Gastrocnemius medialis (tissue), 4 donors: ENCODE results near the gene MGMT. TPM values are rescaled to one million over a fixed set of nuclear protein-coding genes. Genes with fewer than 3 reads are reported as not detected.

Experiments used
- ATAC-seq, 2 donors: fragments of 150-250 bp; one replicate each; pipeline ENCODE4 v1.9.1; 2016
- DNase-seq, 2 donors: peaks; one replicate each; pipeline ENCODE4 v3.0.0-alpha.2; 2019
- H3K27ac ChIP-seq, 4 donors: fragments of 200-600 bp; sonication (generic); 1 replicate in 1 of 4; 2 replicates in 3 of 4; pipeline ENCODE4 v1.5.1; 2016 to 2018; ENCODE audit warnings: mild to moderate bottlenecking in 2 of 4, moderate library complexity in 1 of 4
- H3K27me3 ChIP-seq, 3 donors: fragments of 200-600 bp; sonication (generic) in 2 of 3; 1 replicate in 1 of 3; 2 replicates in 2 of 3; pipeline versions ENCODE4 v1.5.1 to v1.6.0; 2016 to 2019; ENCODE audit warnings: mild to moderate bottlenecking in 1 of 3, moderate library complexity in 1 of 3
- H3K36me3 ChIP-seq, 2 donors: fragments of 200-600 bp; sonication (generic) in 1 of 2; one replicate each; pipeline ENCODE4 v1.5.1; 2017 to 2018
- H3K4me1 ChIP-seq, 2 donors: fragments of 200-600 bp; sonication (generic) in 1 of 2; one replicate each; pipeline ENCODE4 v1.5.1; 2016 to 2017; ENCODE audit warnings: mild to moderate bottlenecking in 2 of 2
- H3K4me3 ChIP-seq, 4 donors: fragments of 200-600 bp; sonication (generic) in 3 of 4; 1 replicate in 1 of 4; 2 replicates in 3 of 4; pipeline ENCODE4 v1.5.1; 2016 to 2019; ENCODE audit warnings: mild to moderate bottlenecking in 2 of 4
- H3K9me3 ChIP-seq, 3 donors: fragments of 200-600 bp; sonication (generic) in 2 of 3; 1 replicate in 1 of 3; 2 replicates in 2 of 3; pipeline ENCODE4 v1.5.1; 2016 to 2019
- POLR2A ChIP-seq, 2 donors: fragments of 450-650 bp; IDR thresholded peaks; one replicate each; pipeline ENCODE4 v1.6.1; 2017; ENCODE audit warnings: antibody characterized with exemption in 2 of 2, mild to moderate bottlenecking in 2 of 2, moderate library complexity in 2 of 2
- in situ Hi-C, 4 donors: fragments of 200-750 bp; cut with MboI; loops; one replicate each; pipeline versions ENCODE4 v1.15.0 to v1.8.0; 2017; ENCODE audit warnings: low sequenced_read_pairs in 4 of 4
- intact Hi-C: fragments of 100-400 bp; cut with DNase I; formaldehyde crosslinking; loops from one replicate; pipeline ENCODE4 v1.15.1; 2023; ENCODE audit warnings: low total_unique reads
- total RNA-seq, 4 donors: library from RNA; depleted of rRNA; stranded (reverse); fragments of >200 nt; gene quantifications; one replicate each; pipeline versions ENCODE4 v1.1.0 to v1.2.3, GENCODE V29; 2016
- TF ChIP-seq, protein P1 (sequence below), 5 experiments: fragments of 450-650 bp in 3 of 5; fragments of 200-600 bp in 2 of 5; sonication (generic) in 2 of 5; IDR thresholded peaks in 4 of 5; conservative IDR thresholded peaks in 1 of 5; 1 replicate in 4 of 5; 2 replicates in 1 of 5; pipeline ENCODE4 v1.5.1; 2016 to 2019; ENCODE audit warnings: antibody characterized with exemption in 5 of 5, mild to moderate bottlenecking in 3 of 5, moderate library complexity in 3 of 5

MGMT gene
- total RNA-seq, 4 donors from 2014 or later, result 8.9 to 20.7 (median 17.1) TPM

GRCh38 chr10:129438024-129438423 lies 29.0 kb upstream of the MGMT start:
- Histone ChIP-seq H3K27ac (no peak overlapping the region), H3K4me3 (no peak overlapping the region), H3K36me3 (no peaks in the 10 kb centered on the region), H3K4me1 (no peaks in the 10 kb centered on the region), H3K27me3 (no peaks in the 10 kb centered on the region), H3K9me3 (no peaks in the 10 kb centered on the region)
- ATAC-seq, result no peak
- no peak for DNase-seq
- TF ChIP-seq, protein P1, sequence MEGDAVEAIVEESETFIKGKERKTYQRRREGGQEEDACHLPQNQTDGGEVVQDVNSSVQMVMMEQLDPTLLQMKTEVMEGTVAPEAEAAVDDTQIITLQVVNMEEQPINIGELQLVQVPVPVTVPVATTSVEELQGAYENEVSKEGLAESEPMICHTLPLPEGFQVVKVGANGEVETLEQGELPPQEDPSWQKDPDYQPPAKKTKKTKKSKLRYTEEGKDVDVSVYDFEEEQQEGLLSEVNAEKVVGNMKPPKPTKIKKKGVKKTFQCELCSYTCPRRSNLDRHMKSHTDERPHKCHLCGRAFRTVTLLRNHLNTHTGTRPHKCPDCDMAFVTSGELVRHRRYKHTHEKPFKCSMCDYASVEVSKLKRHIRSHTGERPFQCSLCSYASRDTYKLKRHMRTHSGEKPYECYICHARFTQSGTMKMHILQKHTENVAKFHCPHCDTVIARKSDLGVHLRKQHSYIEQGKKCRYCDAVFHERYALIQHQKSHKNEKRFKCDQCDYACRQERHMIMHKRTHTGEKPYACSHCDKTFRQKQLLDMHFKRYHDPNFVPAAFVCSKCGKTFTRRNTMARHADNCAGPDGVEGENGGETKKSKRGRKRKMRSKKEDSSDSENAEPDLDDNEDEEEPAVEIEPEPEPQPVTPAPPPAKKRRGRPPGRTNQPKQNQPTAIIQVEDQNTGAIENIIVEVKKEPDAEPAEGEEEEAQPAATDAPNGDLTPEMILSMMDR (IDR thresholded peaks at IDR 0.05 in 4 of 5, conservative IDR thresholded peaks at IDR 0.05 in 1 of 5), result no peak
- no peak for TF ChIP-seq POLR2A (IDR thresholded peaks at IDR 0.05)
- intact Hi-C loops, result no loop called here
- in situ Hi-C loops, result no loop called here

DNA sequence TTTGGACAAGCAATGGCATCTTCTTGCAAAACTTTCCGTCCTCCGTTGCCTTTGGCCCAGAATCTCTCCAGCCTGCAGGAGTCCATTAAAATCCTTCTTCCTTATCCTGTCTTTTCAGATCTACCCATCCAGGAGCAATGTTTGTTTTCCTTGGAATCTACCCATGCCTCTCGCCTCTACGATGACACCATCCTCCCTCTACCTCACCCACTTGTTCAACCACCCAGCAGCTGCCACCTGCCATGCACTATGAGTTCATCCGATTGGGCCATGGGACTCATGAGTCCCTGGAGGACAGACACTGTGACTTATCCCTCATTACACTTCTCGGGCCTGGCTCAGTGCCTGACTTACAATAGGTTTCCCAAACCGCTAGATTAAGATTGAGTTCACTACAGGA lies 26.8 kb upstream of the MGMT start:
- intact Hi-C loops, result no loop called here

DNA sequence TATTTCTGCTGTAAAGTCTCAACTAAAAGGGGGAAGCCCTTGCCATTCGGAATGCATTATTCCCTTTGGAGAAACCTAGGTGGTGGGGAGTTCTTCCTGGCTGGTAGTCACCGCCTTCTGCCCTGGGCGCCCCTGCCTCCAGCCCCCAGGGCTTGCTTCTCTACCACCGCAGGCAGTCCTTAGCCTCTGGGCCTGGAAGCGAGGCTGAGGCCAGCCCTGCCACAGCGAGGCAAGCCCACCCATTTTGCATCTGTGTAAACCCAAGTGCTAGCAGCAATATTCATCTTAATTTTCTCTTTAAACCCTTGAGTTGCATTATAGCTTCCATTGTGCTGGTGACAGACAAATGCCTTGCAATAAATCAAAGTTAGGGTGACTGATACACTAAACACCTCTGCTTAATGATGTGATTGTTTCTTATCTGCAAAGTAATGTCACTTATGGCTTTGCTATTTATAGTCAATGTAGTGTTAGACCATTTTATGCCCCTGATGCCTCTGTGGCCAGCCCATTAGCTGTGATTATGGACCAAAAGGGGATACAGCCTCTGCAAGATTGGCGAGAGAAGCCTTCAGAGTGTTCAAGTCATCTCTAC lies 26.2 kb upstream of the MGMT start:
- H3K4me3 ChIP-seq, result no peak overlapping the region
- no peak overlapping the region for H3K27ac ChIP-seq
- no peaks in the 10 kb centered on the region for H3K9me3 ChIP-seq
- in situ Hi-C loops (no loop called here), intact Hi-C loops (no loop called here)
- ATAC-seq (no peak), DNase-seq (no peak)
- H3K36me3 ChIP-seq, result no peaks in the 10 kb centered on the region
- no peak for TF ChIP-seq POLR2A (IDR thresholded peaks at IDR 0.05)
- TF ChIP-seq, protein P1 (IDR thresholded peaks at IDR 0.05 in 4 of 5, conservative IDR thresholded peaks at IDR 0.05 in 1 of 5), result no peak
- H3K4me1 ChIP-seq, result no peaks in the 10 kb centered on the region
- H3K27me3 ChIP-seq, result no peaks in the 10 kb centered on the region

More for the DNA sequence above, 26.8 kb upstream of the MGMT start:
- Histone ChIP-seq H3K36me3 (no peaks in the 10 kb centered on the region), H3K4me1 (no peaks in the 10 kb centered on the region), H3K9me3 (no peaks in the 10 kb centered on the region), H3K27ac (no peak overlapping the region), H3K4me3 (no peak overlapping the region), H3K27me3 (no peaks in the 10 kb centered on the region)
- DNase-seq (no peak), ATAC-seq (no peak)
- in situ Hi-C loops, result no loop called here
- TF ChIP-seq, protein P1 (IDR thresholded peaks at IDR 0.05 in 4 of 5, conservative IDR thresholded peaks at IDR 0.05 in 1 of 5), result no peak
- no peak for TF ChIP-seq POLR2A (IDR thresholded peaks at IDR 0.05)

GRCh38 chr10:129441372-129442009 lies 25.6 kb upstream of the MGMT start:
- Histone ChIP-seq H3K27me3 (no peaks in the 10 kb centered on the region), H3K4me1 (no peaks in the 10 kb centered on the region), H3K36me3 (no peaks in the 10 kb centered on the region), H3K27ac (no peak overlapping the region), H3K9me3 (no peaks in the 10 kb centered on the region), H3K4me3 (no peak overlapping the region)
- ATAC-seq (no peak), DNase-seq (no peak)
- intact Hi-C loops (no loop called here), in situ Hi-C loops (no loop called here)
- no peak for TF ChIP-seq POLR2A (IDR thresholded peaks at IDR 0.05)
- TF ChIP-seq, protein P1 (IDR thresholded peaks at IDR 0.05 in 4 of 5, conservative IDR thresholded peaks at IDR 0.05 in 1 of 5), result no peak
